HL-60 (cell line): ENCODE measurements around the gene SLC5A1.

Experiments
- DNase-seq, 2 experiments: peaks; one replicate each; pipeline ENCODE4 v3.0.0-alpha.2; 2010 to 2020; ENCODE audit warnings: low read depth in 1 of 2, low spot score in 1 of 2
- H3K27ac ChIP-seq: fragments of 250-450 bp; sonication (Bioruptor Pico); replicated peaks from 2 replicates; pipeline ENCODE4 v1.5.1; 2020; ENCODE audit warnings: mild to moderate bottlenecking, moderate library complexity
- H3K27me3 ChIP-seq: fragments of 250-450 bp; sonication (Bioruptor Pico); 2 replicates; pipeline ENCODE4 v1.5.1; 2021; ENCODE audit warnings: mild to moderate bottlenecking, moderate library complexity; ENCODE audit not compliant: insufficient read depth, poor library complexity, severe bottlenecking
- H3K4me3 ChIP-seq: replicated peaks from 2 replicates; pipeline ENCODE4 v1.5.1; 2011; ENCODE audit warnings: mild to moderate bottlenecking, control low read depth, low read length; ENCODE audit not compliant: insufficient read depth
- CTCF ChIP-seq: IDR thresholded peaks from one replicate; pipeline ENCODE4 v1.5.1; 2011; ENCODE audit warnings: low read length, control low read depth, inconsistent platforms; ENCODE audit not compliant: insufficient read depth
- GABPA ChIP-seq: IDR thresholded peaks from 2 replicates; pipeline ENCODE4 v1.6.1; 2012; ENCODE audit warnings: low read depth
- POLR2AphosphoS5 ChIP-seq: IDR thresholded peaks from 2 replicates; pipeline ENCODE4 v1.6.1; 2012; ENCODE audit warnings: low read depth
- SPI1 ChIP-seq: IDR thresholded peaks from 2 replicates; pipeline ENCODE4 v1.6.1; 2012; ENCODE audit warnings: low read depth, mild to moderate bottlenecking, borderline replicate concordance
- TF ChIP-seq, protein P1 (sequence below): IDR thresholded peaks from 2 replicates; pipeline ENCODE4 v1.6.1; 2012; ENCODE audit warnings: low read depth; ENCODE audit not compliant: insufficient replicate concordance

The SLC5A1 gene

DNA sequence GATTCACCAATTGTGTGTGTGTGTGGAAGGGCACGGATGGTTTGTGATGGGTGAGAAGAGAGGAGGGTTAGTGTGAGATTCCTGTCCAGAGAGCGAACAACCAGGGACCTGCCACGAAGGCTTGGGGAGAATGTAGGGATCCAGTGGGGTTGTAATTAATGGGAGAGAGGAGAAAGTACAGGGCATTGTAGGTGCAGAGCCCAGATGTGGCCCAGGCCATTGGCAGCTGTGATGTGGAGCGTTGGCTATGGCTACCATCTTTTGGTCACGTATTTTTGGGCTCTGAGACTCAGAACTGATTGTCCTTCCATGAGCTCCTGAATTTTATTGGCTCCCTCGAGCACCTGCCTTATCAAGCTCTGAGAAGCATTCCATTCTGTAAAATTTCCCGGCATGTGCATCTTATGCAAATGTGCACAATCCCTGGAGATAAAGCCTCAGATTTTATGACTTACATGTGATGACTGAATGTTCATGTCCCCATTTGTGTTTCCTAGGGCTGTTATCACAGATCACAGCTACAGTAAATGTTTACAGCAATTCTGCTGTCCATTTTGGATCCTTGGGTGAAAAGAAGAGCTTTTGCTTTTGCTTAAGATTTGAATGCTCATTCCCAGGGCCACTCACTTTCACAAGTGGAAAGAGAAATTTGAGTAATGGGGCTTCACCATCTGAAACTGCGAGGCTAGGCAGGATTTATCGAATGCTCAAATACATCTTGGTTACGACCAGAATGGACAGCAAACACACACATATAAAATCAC is 33.1 kb downstream of the SLC5A1 start:
- no peak overlapping the region for H3K4me3 ChIP-seq
- H3K27me3 ChIP-seq: peaks cover 7% of the 10 kb centered on the region
- no peak for DNase-seq
- no peak overlapping the region for H3K27ac ChIP-seq
- TF ChIP-seq GABPA: no peak
- no peak for TF ChIP-seq SPI1
- TF ChIP-seq CTCF: no peak
- no peak for TF ChIP-seq POLR2AphosphoS5
- TF ChIP-seq, protein P1, sequence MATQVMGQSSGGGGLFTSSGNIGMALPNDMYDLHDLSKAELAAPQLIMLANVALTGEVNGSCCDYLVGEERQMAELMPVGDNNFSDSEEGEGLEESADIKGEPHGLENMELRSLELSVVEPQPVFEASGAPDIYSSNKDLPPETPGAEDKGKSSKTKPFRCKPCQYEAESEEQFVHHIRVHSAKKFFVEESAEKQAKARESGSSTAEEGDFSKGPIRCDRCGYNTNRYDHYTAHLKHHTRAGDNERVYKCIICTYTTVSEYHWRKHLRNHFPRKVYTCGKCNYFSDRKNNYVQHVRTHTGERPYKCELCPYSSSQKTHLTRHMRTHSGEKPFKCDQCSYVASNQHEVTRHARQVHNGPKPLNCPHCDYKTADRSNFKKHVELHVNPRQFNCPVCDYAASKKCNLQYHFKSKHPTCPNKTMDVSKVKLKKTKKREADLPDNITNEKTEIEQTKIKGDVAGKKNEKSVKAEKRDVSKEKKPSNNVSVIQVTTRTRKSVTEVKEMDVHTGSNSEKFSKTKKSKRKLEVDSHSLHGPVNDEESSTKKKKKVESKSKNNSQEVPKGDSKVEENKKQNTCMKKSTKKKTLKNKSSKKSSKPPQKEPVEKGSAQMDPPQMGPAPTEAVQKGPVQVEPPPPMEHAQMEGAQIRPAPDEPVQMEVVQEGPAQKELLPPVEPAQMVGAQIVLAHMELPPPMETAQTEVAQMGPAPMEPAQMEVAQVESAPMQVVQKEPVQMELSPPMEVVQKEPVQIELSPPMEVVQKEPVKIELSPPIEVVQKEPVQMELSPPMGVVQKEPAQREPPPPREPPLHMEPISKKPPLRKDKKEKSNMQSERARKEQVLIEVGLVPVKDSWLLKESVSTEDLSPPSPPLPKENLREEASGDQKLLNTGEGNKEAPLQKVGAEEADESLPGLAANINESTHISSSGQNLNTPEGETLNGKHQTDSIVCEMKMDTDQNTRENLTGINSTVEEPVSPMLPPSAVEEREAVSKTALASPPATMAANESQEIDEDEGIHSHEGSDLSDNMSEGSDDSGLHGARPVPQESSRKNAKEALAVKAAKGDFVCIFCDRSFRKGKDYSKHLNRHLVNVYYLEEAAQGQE: no peak

DNA sequence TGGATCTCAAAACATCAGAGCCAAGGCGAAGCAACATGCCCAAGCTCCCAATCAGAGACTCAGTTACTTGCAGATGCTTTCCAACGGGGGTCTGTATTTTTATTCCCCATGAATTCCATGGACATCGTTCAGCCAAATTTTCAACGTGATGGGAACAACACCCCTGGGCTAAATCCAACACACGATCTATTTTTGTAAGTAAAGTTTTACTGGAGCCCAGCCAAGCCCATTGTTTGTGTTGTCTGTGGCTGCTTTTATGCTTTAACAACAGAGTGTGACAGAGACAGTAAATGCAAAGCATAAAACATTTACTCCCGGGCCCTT is 33.7 kb downstream of the SLC5A1 start:
- TF ChIP-seq CTCF (no peak), GABPA (no peak), SPI1 (no peak), POLR2AphosphoS5 (no peak)
- TF ChIP-seq, protein P1: no peak
- Histone ChIP-seq H3K27ac (no peak overlapping the region), H3K27me3 (peaks cover 7% of the 10 kb centered on the region), H3K4me3 (no peak overlapping the region)
- no peak for DNase-seq

GRCh38 chr22:32077151-32077550 is 34.1 kb downstream of the SLC5A1 start:
- no peak for TF ChIP-seq CTCF
- no peak for TF ChIP-seq POLR2AphosphoS5
- TF ChIP-seq SPI1: no peak
- no peak for TF ChIP-seq GABPA
- TF ChIP-seq, protein P1: no peak
- H3K4me3 ChIP-seq: no peak overlapping the region
- no peak overlapping the region for H3K27ac ChIP-seq
- DNase-seq: no peak
- peaks cover 7% of the 10 kb centered on the region for H3K27me3 ChIP-seq
